Mucosa of stomach (tissue), 1 donor: ENCODE data around the gene ANXA1.

Source experiments
- H3K27me3 ChIP-seq: one replicate; pipeline ENCODE4 v1.7.0; 2013; ENCODE audit warnings: mild to moderate bottlenecking, low read length; ENCODE audit not compliant: control insufficient read depth, insufficient read depth
- H3K36me3 ChIP-seq: one replicate; pipeline ENCODE4 v1.7.0; 2013; ENCODE audit warnings: low read length; ENCODE audit not compliant: control insufficient read depth, insufficient read depth
- H3K4me1 ChIP-seq: one replicate; pipeline ENCODE4 v1.7.0; 2013; ENCODE audit warnings: mild to moderate bottlenecking, low read length; ENCODE audit not compliant: control insufficient read depth, insufficient read depth
- H3K4me3 ChIP-seq: one replicate; pipeline ENCODE4 v1.7.0; 2013; ENCODE audit warnings: low read length
- H3K9ac ChIP-seq: one replicate; pipeline ENCODE4 v1.7.0; 2013; ENCODE audit warnings: mild to moderate bottlenecking, low read length, moderate library complexity
- H3K9me3 ChIP-seq: one replicate; pipeline ENCODE4 v1.7.0; 2013; ENCODE audit warnings: mild to moderate bottlenecking, low read length, moderate library complexity; ENCODE audit not compliant: control insufficient read depth
- donor health status: Pancreatic carcinoma.

The ANXA1 gene

DNA sequence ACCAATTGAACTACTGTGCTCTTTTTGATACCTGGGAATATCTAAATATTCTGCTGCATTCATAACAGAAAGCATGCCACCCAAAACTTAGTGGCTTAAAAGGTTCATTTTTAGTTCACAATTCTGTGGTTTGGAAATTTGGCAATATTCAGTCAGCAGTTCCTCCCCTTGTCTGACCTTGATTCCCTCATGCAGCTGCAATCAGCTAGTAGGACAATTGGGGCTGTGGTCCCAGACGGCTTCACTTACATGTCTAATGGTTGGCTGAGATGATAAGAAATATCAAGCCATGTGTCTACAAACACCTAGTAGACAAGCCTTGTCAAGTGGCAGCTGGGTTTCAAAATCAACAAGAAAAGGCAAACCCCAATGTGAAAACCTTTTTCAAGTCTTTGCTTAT, 51.3 kb downstream of the ANXA1 start:
- no peaks in the 10 kb centered on the region for H3K36me3 ChIP-seq
- H3K4me1 ChIP-seq: no peaks in the 10 kb centered on the region
- no peak overlapping the region for H3K4me3 ChIP-seq
- no peaks in the 10 kb centered on the region for H3K27me3 ChIP-seq
- no peaks in the 10 kb centered on the region for H3K9me3 ChIP-seq
- H3K9ac ChIP-seq: no peak overlapping the region

DNA sequence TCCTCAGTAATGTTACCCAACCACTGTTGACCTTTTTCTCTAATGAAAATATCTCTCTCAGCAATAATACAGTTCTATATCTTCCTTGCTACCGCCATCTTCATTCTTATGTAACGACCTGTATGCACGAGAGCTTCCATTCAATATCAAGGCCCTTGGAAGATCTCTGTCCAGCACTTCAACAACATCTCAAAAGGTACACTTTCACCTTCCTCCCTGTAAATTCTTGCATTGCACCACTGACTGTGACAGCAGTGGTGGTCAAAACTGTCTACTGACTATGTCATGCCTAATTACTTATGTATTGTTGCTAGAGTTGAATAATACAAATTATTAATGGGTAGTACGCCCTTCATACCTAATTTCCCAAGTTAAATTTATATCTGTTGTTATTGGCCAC, 53.3 kb downstream of the ANXA1 start:
- Histone ChIP-seq H3K36me3 (no peaks in the 10 kb centered on the region), H3K9me3 (no peaks in the 10 kb centered on the region), H3K4me1 (no peaks in the 10 kb centered on the region), H3K27me3 (no peaks in the 10 kb centered on the region), H3K4me3 (no peak overlapping the region), H3K9ac (no peak overlapping the region)

GRCh38 chr9:73206851-73207250, 55.2 kb downstream of the ANXA1 start:
- no peaks in the 10 kb centered on the region for H3K4me1 ChIP-seq
- no peak overlapping the region for H3K4me3 ChIP-seq
- H3K9ac ChIP-seq: no peak overlapping the region

DNA sequence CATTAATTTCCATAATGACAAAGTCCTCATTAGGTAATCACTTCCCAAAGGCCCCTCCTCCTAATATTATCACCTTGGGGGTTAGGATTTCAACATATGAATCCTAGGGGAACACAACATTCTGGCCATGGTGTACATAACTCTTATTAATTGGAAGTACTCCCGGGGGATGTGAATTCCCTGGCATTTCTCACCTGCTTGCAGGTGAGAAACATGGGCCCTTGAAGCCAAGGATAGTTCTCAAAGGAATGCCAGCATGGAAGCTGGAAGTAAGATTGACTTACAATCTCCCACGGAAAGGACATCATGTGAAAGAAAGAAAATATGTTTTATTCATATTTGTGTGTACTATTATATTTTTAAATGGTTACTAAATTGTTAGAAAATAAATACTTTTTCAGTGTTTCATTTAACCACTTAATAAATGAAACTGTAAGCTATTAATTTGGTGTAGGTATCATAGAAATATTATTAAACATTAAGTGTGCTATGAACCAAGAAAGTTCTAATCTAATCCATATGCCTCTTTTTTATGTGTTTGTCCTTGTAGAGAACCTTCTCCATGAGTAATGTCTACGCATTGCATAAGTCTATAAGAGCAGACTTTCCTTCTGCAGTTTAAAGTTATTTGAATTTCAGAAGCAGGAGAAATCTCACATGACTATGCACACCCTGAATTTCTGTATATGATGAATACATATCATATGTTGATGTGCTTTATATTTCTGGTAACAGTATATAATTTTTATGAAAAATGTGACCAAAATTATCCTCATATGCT, 59.4 kb downstream of the ANXA1 start:
- Histone ChIP-seq H3K4me3 (no peak overlapping the region), H3K4me1 (no peaks in the 10 kb centered on the region), H3K9me3 (no peaks in the 10 kb centered on the region), H3K27me3 (no peaks in the 10 kb centered on the region), H3K9ac (no peak overlapping the region), H3K36me3 (no peaks in the 10 kb centered on the region)

More at GRCh38 chr9:73206851-73207250, 55.2 kb downstream of the ANXA1 start:
- Histone ChIP-seq H3K9me3 (no peaks in the 10 kb centered on the region), H3K27me3 (no peaks in the 10 kb centered on the region), H3K36me3 (no peaks in the 10 kb centered on the region)

DNA sequence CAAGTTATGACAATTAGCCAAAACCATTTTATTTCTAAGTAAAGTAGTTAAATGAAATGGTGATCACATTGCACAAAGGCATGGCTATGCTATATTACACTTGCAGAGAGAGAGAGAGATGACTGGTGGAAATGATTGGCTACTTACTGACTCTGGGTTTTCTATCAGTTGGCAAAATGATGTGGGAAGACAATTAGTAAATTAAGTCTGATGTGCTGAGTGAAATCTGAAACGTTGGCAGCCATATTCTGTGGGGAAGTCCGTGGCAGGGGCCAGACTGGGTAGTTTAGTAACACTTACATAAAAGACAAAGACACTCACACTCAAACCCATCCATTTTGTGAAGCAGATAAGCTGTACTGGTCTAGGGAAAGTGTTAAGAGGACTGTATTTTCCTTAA, 61.6 kb downstream of the ANXA1 start:
- Histone ChIP-seq H3K9ac (no peak overlapping the region), H3K4me3 (no peak overlapping the region), H3K36me3 (no peaks in the 10 kb centered on the region), H3K4me1 (no peaks in the 10 kb centered on the region), H3K9me3 (no peaks in the 10 kb centered on the region), H3K27me3 (no peaks in the 10 kb centered on the region)

- no peak overlapping the region for H3K4me3 ChIP-seq
- no peaks in the 10 kb centered on the region for H3K27me3 ChIP-seq
- H3K36me3 ChIP-seq: no peaks in the 10 kb centered on the region
- H3K9me3 ChIP-seq: no peaks in the 10 kb centered on the region
- no peaks in the 10 kb centered on the region for H3K4me1 ChIP-seq
- no peak overlapping the region for H3K9ac ChIP-seq
Measured at GRCh38 chr9:73215249-73215648, 63.6 kb downstream of the ANXA1 start.

GRCh38 chr9:73216100-73216499, 64.4 kb downstream of the ANXA1 start:
- Histone ChIP-seq H3K4me1 (no peaks in the 10 kb centered on the region), H3K9ac (no peak overlapping the region), H3K4me3 (no peak overlapping the region), H3K27me3 (no peaks in the 10 kb centered on the region), H3K36me3 (no peaks in the 10 kb centered on the region), H3K9me3 (no peaks in the 10 kb centered on the region)
